ENCODE results near the gene PPP1R2C. TPM values are rescaled to one million over a fixed set of nuclear protein-coding genes. Genes with fewer than 3 reads are reported as not detected.

PPP1R2C gene
- total and polyA plus RNA-seq, 2 experiments from 2014 or later, result not detected

DNA sequence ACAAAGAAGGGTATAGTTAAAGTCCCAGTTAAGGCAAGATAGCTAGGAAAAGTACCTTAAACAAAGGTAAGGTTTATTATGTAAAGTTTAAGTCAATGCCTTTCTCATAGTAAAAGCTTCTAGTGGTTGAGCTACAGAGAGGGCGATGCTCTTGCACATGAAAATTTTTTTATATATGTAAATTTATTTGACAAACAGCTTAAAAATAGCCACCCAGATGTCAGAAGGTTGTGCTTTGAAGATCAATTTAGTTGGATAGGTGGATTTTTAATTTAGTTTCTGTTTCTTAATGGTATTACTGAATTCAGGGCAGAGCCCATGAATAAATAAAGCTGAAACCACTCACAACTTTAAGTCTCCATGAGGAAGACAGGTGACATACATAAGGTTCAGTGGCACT is 29.4 kb upstream of the PPP1R2C start (continued):
- TF ChIP-seq, protein P1, sequence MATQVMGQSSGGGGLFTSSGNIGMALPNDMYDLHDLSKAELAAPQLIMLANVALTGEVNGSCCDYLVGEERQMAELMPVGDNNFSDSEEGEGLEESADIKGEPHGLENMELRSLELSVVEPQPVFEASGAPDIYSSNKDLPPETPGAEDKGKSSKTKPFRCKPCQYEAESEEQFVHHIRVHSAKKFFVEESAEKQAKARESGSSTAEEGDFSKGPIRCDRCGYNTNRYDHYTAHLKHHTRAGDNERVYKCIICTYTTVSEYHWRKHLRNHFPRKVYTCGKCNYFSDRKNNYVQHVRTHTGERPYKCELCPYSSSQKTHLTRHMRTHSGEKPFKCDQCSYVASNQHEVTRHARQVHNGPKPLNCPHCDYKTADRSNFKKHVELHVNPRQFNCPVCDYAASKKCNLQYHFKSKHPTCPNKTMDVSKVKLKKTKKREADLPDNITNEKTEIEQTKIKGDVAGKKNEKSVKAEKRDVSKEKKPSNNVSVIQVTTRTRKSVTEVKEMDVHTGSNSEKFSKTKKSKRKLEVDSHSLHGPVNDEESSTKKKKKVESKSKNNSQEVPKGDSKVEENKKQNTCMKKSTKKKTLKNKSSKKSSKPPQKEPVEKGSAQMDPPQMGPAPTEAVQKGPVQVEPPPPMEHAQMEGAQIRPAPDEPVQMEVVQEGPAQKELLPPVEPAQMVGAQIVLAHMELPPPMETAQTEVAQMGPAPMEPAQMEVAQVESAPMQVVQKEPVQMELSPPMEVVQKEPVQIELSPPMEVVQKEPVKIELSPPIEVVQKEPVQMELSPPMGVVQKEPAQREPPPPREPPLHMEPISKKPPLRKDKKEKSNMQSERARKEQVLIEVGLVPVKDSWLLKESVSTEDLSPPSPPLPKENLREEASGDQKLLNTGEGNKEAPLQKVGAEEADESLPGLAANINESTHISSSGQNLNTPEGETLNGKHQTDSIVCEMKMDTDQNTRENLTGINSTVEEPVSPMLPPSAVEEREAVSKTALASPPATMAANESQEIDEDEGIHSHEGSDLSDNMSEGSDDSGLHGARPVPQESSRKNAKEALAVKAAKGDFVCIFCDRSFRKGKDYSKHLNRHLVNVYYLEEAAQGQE (IDR thresholded peaks at IDR 0.05; ENCODE audit: unreplicated experiment), result no peak

DNA sequence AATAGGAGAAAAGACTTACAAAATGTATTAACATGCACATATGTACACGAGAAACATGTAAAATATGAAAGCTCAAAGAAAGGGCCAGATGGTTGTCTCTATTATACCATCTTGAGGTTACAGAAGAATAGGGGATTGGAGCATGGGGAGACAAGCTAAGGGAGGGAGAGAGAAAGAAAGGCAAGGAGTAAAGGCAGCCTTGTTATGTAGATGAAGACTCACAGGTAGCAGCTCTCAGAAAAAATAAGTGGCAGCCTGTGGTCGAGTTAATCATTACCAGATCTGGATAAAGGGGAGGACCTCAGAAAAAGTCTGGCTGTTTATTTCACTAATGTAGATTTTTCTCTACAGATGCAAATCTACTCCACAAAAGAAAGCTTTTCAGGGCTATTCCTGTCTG is 26.6 kb upstream of the PPP1R2C start:
- peaks cover 23% of the 10 kb centered on the region for H3K4me1 ChIP-seq (ENCODE audit: insufficient read depth)
- no peaks in the 10 kb centered on the region for H3K36me3 ChIP-seq (ENCODE audit: insufficient read depth)
- no peak overlapping the region for H2AFZ ChIP-seq
- H3K27ac ChIP-seq (ENCODE audit: low read depth), result peak overlapping the region; percentile 80
- peak overlapping the region; percentile 48; the same call in 1 of the 2 replicates for H3K4me2 ChIP-seq
- Mint-ChIP-seq H3K27me3 (ENCODE audit: insufficient read depth, low read depth, poor library complexity) (peaks cover 4% of the 10 kb centered on the region), H3K27ac (peak overlapping the region; percentile 94), H3K4me1 (peaks cover 12% of the 10 kb centered on the region; the same call in 2 of the 3 replicates), H3K4me3 (no peak overlapping the region; the same call in 2 of the 3 replicates), H3K36me3 (ENCODE audit: low read depth) (peaks cover 8% of the 10 kb centered on the region; the same call in 2 of the 3 replicates), H3K9me3 (peaks cover 2% of the 10 kb centered on the region; the same call in 2 of the 3 replicates)
- H4K20me1 ChIP-seq (replicated peaks; ENCODE audit: insufficient read depth), result no peaks in the 10 kb centered on the region
- DNase-seq (ENCODE audit: low spot score) (peak; percentile 45), ATAC-seq (peak; percentile 99)
- H3F3A ChIP-seq (replicated peaks; ENCODE audit: low read depth), result no peaks in the 10 kb centered on the region
- no peaks in the 10 kb centered on the region for H3K79me2 ChIP-seq (replicated peaks; ENCODE audit: insufficient read depth)
- no peaks in the 10 kb centered on the region for H3K9me2 ChIP-seq (ENCODE audit: insufficient read depth)
- TF ChIP-seq, protein P2, sequence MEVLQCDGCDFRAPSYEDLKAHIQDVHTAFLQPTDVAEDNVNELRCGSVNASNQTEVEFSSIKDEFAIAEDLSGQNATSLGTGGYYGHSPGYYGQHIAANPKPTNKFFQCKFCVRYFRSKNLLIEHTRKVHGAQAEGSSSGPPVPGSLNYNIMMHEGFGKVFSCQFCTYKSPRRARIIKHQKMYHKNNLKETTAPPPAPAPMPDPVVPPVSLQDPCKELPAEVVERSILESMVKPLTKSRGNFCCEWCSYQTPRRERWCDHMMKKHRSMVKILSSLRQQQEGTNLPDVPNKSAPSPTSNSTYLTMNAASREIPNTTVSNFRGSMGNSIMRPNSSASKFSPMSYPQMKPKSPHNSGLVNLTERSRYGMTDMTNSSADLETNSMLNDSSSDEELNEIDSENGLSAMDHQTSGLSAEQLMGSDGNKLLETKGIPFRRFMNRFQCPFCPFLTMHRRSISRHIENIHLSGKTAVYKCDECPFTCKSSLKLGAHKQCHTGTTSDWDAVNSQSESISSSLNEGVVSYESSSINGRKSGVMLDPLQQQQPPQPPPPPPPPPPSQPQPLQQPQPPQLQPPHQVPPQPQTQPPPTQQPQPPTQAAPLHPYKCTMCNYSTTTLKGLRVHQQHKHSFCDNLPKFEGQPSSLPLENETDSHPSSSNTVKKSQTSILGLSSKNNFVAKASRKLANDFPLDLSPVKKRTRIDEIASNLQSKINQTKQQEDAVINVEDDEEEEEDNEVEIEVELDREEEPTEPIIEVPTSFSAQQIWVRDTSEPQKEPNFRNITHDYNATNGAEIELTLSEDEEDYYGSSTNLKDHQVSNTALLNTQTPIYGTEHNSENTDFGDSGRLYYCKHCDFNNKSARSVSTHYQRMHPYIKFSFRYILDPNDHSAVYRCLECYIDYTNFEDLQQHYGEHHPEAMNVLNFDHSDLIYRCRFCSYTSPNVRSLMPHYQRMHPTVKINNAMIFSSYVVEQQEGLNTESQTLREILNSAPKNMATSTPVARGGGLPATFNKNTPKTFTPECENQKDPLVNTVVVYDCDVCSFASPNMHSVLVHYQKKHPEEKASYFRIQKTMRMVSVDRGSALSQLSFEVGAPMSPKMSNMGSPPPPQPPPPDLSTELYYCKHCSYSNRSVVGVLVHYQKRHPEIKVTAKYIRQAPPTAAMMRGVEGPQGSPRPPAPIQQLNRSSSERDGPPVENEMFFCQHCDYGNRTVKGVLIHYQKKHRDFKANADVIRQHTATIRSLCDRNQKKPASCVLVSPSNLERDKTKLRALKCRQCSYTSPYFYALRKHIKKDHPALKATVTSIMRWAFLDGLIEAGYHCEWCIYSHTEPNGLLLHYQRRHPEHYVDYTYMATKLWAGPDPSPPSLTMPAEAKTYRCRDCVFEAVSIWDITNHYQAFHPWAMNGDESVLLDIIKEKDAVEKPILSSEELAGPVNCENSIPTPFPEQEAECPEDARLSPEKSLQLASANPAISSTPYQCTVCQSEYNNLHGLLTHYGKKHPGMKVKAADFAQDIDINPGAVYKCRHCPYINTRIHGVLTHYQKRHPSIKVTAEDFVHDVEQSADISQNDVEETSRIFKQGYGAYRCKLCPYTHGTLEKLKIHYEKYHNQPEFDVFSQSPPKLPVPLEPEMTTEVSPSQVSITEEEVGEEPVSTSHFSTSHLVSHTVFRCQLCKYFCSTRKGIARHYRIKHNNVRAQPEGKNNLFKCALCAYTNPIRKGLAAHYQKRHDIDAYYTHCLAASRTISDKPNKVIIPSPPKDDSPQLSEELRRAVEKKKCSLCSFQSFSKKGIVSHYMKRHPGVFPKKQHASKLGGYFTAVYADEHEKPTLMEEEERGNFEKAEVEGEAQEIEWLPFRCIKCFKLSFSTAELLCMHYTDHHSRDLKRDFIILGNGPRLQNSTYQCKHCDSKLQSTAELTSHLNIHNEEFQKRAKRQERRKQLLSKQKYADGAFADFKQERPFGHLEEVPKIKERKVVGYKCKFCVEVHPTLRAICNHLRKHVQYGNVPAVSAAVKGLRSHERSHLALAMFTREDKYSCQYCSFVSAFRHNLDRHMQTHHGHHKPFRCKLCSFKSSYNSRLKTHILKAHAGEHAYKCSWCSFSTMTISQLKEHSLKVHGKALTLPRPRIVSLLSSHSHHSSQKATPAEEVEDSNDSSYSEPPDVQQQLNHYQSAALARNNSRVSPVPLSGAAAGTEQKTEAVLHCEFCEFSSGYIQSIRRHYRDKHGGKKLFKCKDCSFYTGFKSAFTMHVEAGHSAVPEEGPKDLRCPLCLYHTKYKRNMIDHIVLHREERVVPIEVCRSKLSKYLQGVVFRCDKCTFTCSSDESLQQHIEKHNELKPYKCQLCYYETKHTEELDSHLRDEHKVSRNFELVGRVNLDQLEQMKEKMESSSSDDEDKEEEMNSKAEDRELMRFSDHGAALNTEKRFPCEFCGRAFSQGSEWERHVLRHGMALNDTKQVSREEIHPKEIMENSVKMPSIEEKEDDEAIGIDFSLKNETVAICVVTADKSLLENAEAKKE (CRISPR knock-in tag; IDR thresholded peaks at IDR 0.05), result peak; percentile 53; the same call in 1 of the 2 replicates
- TF ChIP-seq, protein P1 (IDR thresholded peaks at IDR 0.05; ENCODE audit: unreplicated experiment), result no peak
- no peak overlapping the region for H3K4me3 ChIP-seq
- H3K27me3 ChIP-seq (ENCODE audit: insufficient read depth), result no peaks in the 10 kb centered on the region
